ENCODE results near the gene CES2. TPM values are rescaled to one million over a fixed set of nuclear protein-coding genes. Genes with fewer than 3 reads are reported as not detected.

The CES2 gene
- total and polyA plus RNA-seq, 2 of the 8 experiments (the other 6 are each of a cell fraction or from before 2014, with no cell fraction given), result 8.6 to 14.7 TPM

DNA sequence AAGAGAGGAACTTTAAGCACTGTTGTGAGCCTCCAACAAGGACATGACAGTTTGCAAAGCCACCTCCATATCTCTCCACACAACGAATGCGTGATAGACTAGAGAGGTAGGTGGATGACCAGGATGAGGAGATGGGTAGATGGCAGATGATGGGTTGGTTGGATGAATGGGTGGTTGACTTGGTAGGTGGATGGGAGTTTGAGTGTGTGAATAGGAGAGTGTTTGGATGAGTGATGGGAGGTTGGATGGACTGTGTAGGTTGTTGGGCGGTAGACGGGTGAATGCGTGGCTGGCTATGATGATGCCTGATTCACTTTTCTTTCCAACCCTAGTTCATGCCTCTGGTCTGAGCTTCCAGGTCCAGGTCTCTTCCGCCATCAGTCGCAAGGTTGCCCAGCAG is 20.8 kb upstream of the CES2 start (continued):
- TF ChIP-seq CTCF (IDR thresholded peaks at IDR 0.05; ENCODE audit: control extremely low read depth in 1 of 3, insufficient read depth in 1 of 3, low read depth in 1 of 3, low read length in 3 of 3) (no peak), YY1 (IDR thresholded peaks at IDR 0.05; ENCODE audit: low read depth, low read length) (no peak), MAX (IDR thresholded peaks at IDR 0.05) (no peak), CREB1 (IDR thresholded peaks at IDR 0.05) (no peak), RAD21 (IDR thresholded peaks at IDR 0.05 in 1 of 2, conservative IDR thresholded peaks at IDR 0.05 in 1 of 2; ENCODE audit: low read depth in 2 of 2, low read length in 2 of 2) (no peak), SIRT6 (IDR thresholded peaks at IDR 0.05; ENCODE audit: low read length) (no peak), PHF8 (conservative IDR thresholded peaks at IDR 0.05; ENCODE audit: low read depth, low read length) (no peak), EGR1 (IDR thresholded peaks at IDR 0.05; ENCODE audit: borderline replicate concordance, low read depth, low read length) (no peak), CBX5 (IDR thresholded peaks at IDR 0.05; ENCODE audit: low read depth, low read length) (no peak)

Measured in H1 (cell line).